Suprapubic skin (tissue), 4 donors: ENCODE data around the gene AP5B1. TPM values are rescaled to one million over a fixed set of nuclear protein-coding genes. Genes with fewer than 3 reads are reported as not detected.

Experiments used
- DNase-seq, 2 donors: peaks; one replicate each; pipeline ENCODE4 v3.0.0-alpha.2; 2019; ENCODE audit warnings: low spot score in 2 of 2
- H3K27ac ChIP-seq: fragments of 200-600 bp; sonication (generic); one replicate; pipeline ENCODE4 v1.5.1; 2019
- H3K27me3 ChIP-seq: fragments of 200-600 bp; sonication (generic); one replicate; pipeline ENCODE4 v1.5.1; 2019
- H3K36me3 ChIP-seq: fragments of 200-600 bp; sonication (generic); one replicate; pipeline ENCODE4 v1.5.1; 2019
- H3K4me1 ChIP-seq: fragments of 200-600 bp; sonication (generic); one replicate; pipeline ENCODE4 v1.5.1; 2019
- H3K4me3 ChIP-seq: fragments of 200-600 bp; sonication (generic); one replicate; pipeline ENCODE4 v1.5.1; 2019; ENCODE audit warnings: mild to moderate bottlenecking
- H3K9me3 ChIP-seq: fragments of 200-600 bp; sonication (generic); one replicate; pipeline ENCODE4 v1.5.1; 2019
- CTCF ChIP-seq, 2 donors: fragments of 200-600 bp in 1 of 2; fragments of 450-650 bp in 1 of 2; sonication (generic) in 1 of 2; IDR thresholded peaks; one replicate each; pipeline ENCODE4 v1.5.1; 2016 to 2019; ENCODE audit warnings: antibody characterized with exemption in 2 of 2, mild to moderate bottlenecking in 1 of 2, moderate library complexity in 1 of 2
- EP300 ChIP-seq: sonication (generic); formaldehyde crosslinking; IDR thresholded peaks from one replicate; pipeline ENCODE4 v1.6.1; 2017; ENCODE audit warnings: antibody characterized with exemption
- POLR2A ChIP-seq, 2 donors: fragments of 450-650 bp; IDR thresholded peaks; one replicate each; pipeline ENCODE4 v1.6.1; 2017; ENCODE audit warnings: antibody characterized with exemption in 2 of 2, mild to moderate bottlenecking in 2 of 2, moderate library complexity in 2 of 2
- POLR2AphosphoS5 ChIP-seq, 3 donors: sonication (generic); formaldehyde crosslinking; IDR thresholded peaks; one replicate each; pipeline ENCODE4 v1.6.1; 2017; ENCODE audit warnings: antibody characterized with exemption in 3 of 3
- WGBS: methylation state at CpG from one replicate; pipeline ENCODE4 v1.1.5; 2018; 5-methylcytosine and 5-hydroxymethylcytosine counted together
- total RNA-seq, 4 donors: library from RNA; depleted of rRNA; stranded (reverse); fragments of >200 nt; gene quantifications; one replicate each; pipeline ENCODE4 v1.1.0, GENCODE V29; 2016

The AP5B1 gene
- total RNA-seq, 4 donors from 2014 or later = 26.3 to 55.9 (median 38.1) TPM

- H3K4me3 ChIP-seq = no peak overlapping the region
- no peaks in the 10 kb centered on the region for H3K9me3 ChIP-seq
- DNase-seq = no peak
- H3K36me3 ChIP-seq = peaks cover 9% of the 10 kb centered on the region
- 88% methylated on average over 8 of the region's 8 CpGs for WGBS
- H3K27me3 ChIP-seq = peaks cover 36% of the 10 kb centered on the region
- no peak overlapping the region for H3K27ac ChIP-seq
- peaks cover 2% of the 10 kb centered on the region for H3K4me1 ChIP-seq
- TF ChIP-seq EP300 = no peak
- TF ChIP-seq CTCF (IDR thresholded peaks at IDR 0.05) = no peak
- TF ChIP-seq POLR2A (IDR thresholded peaks at IDR 0.05) = no peak
- no peak for TF ChIP-seq POLR2AphosphoS5 (IDR thresholded peaks at IDR 0.05)
Measured at GRCh38 chr11:65798882-65799281, 18.1 kb upstream of the AP5B1 start.

GRCh38 chr11:65797711-65798110, 16.9 kb upstream of the AP5B1 start:
- DNase-seq = no peak
- Histone ChIP-seq H3K4me1 (peaks cover 12% of the 10 kb centered on the region), H3K36me3 (peaks cover 9% of the 10 kb centered on the region), H3K9me3 (no peaks in the 10 kb centered on the region), H3K4me3 (no peak overlapping the region), H3K27me3 (peaks cover 25% of the 10 kb centered on the region), H3K27ac (no peak overlapping the region)
- TF ChIP-seq POLR2AphosphoS5 (IDR thresholded peaks at IDR 0.05) (no peak), POLR2A (IDR thresholded peaks at IDR 0.05) (no peak), CTCF (IDR thresholded peaks at IDR 0.05) (no peak), EP300 (no peak)
- WGBS = 82% methylated on average over 5 of the region's 13 CpGs

GRCh38 chr11:65796726-65797601, 16.2 kb upstream of the AP5B1 start:
- Histone ChIP-seq H3K9me3 (no peaks in the 10 kb centered on the region), H3K27me3 (peaks cover 23% of the 10 kb centered on the region), H3K4me1 (peaks cover 20% of the 10 kb centered on the region), H3K4me3 (no peak overlapping the region), H3K36me3 (peaks cover 9% of the 10 kb centered on the region), H3K27ac (no peak overlapping the region)
- TF ChIP-seq POLR2A (IDR thresholded peaks at IDR 0.05) = no peak
- no peak for TF ChIP-seq EP300
- no peak for TF ChIP-seq CTCF (IDR thresholded peaks at IDR 0.05)
- TF ChIP-seq POLR2AphosphoS5 (IDR thresholded peaks at IDR 0.05) = no peak
- 79% methylated on average over 15 of the region's 15 CpGs for WGBS
- DNase-seq = no peak

GRCh38 chr11:65794570-65795510, 14.1 kb upstream of the AP5B1 start:
- H3K4me1 ChIP-seq = peaks cover 41% of the 10 kb centered on the region
- H3K9me3 ChIP-seq = no peaks in the 10 kb centered on the region
- no peak overlapping the region for H3K4me3 ChIP-seq
- no peak overlapping the region for H3K27ac ChIP-seq
- TF ChIP-seq EP300 (no peak), POLR2AphosphoS5 (IDR thresholded peaks at IDR 0.05) (no peak), CTCF (IDR thresholded peaks at IDR 0.05) (no peak), POLR2A (IDR thresholded peaks at IDR 0.05) (no peak)
- peaks cover 9% of the 10 kb centered on the region for H3K36me3 ChIP-seq
- H3K27me3 ChIP-seq = peaks cover 12% of the 10 kb centered on the region
- DNase-seq = no peak
- WGBS = 89% methylated on average over 32 of the region's 42 CpGs
